GM18511 (cell line): Measurements from ENCODE around the gene ADAT1.

Source experiments
- ATAC-seq: cut with Tn5 transposase; IDR thresholded peaks from one replicate; pipeline ENCODE4 v1.9.1; 2021; ENCODE audit warnings: mild to moderate bottlenecking, moderate library complexity; ENCODE audit not compliant: unreplicated experiment

Gene ADAT1, protein sequence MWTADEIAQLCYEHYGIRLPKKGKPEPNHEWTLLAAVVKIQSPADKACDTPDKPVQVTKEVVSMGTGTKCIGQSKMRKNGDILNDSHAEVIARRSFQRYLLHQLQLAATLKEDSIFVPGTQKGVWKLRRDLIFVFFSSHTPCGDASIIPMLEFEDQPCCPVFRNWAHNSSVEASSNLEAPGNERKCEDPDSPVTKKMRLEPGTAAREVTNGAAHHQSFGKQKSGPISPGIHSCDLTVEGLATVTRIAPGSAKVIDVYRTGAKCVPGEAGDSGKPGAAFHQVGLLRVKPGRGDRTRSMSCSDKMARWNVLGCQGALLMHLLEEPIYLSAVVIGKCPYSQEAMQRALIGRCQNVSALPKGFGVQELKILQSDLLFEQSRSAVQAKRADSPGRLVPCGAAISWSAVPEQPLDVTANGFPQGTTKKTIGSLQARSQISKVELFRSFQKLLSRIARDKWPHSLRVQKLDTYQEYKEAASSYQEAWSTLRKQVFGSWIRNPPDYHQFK

DNA sequence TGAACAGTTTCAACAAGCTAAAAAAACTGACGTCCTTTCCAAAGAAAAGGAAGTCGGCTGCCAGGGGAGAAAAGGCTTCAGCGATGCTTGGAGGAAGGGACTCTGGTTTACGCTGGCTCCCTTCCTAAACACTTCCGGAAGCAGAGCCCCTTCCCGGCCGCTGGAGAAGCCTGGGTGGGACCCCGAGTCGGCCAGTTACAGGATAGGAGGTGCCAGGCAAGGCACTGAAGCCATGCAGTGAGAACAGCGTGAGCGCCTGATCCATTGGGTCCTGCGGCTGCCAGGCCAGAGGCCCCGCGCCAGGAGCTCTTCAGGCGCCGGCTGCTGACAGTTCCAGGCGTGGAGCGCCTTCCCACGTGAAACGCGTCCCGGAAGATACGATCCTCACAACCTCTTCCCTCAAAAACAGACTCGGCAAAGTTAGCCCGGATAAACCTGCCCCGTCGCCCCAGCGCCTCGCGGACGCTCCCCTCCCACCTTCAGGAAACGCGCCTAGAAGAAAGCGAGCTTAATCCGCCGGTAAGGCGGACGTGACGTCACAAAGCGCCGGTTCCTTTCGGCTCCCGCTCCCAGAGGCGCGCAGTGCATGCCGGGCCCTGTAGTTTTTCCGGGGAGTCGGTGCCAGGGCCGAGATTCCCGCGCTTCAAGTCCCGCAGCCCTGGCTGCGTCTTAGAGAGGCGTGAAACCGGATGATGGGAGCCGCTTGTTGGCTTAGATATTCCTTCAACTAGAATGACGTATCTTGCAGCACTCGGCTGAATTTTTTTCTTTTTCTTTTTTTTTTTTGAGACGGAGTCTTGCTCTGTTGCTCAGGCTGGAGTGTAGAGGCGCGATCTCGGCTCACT is at the start of gene ADAT1:
ADAT1 (minus strand) TSS at position 521 of the 845 bp plus-strand sequence. CDS start 2,482 bp downstream, outside the sequence.
- peak; percentile 96 for ATAC-seq

DNA sequence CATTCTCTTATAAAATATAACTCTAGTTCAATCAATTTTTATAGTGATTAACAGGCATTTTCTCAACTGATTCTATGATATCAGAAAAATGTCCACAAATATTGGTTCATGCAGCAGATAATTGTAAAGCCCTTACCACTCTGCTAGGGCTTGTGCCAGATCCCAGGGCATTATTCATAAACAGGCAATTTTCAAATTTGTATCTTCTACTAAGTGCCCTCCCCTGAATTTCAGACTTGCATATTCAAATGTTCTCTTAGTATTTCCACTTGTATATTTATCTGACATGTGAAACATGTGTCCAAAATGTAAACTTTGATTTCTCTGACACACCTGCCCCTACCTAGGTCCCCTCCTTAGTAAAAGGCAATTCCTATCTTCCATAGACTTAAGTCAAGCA is 44.4 kb upstream of the ADAT1 start:
- no peak for ATAC-seq

- no peak for ATAC-seq
Measured at GRCh38 chr16:75660726-75661302, 37.7 kb upstream of the ADAT1 start.

GRCh38 chr16:75660321-75660720 is 37.2 kb upstream of the ADAT1 start:
- no peak for ATAC-seq

- ATAC-seq, result no peak
Measured at GRCh38 chr16:75658175-75658574, 35.1 kb upstream of the ADAT1 start.

DNA sequence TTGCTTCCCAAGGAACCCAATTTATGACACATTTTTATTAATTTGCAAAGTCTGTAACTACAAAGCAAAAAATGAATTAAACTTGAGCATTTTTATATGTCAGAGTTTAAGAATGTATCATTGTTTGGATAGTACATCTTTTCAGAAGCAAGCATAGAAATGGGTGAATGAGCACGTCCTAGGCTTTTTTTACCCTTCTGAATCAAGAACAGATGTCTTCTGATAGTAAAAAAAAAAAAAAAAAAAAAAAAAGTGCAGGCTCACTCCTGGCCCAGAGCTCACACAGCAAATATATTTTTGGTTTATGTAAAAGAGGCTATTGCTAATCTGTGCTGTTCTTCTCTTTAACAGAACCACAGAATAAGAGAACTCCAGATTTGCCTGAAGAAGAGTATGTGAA is 30.8 kb upstream of the ADAT1 start:
- ATAC-seq, result no peak

- peak; percentile 43 for ATAC-seq
Measured at GRCh38 chr16:75648265-75649076, 25.4 kb upstream of the ADAT1 start.

DNA sequence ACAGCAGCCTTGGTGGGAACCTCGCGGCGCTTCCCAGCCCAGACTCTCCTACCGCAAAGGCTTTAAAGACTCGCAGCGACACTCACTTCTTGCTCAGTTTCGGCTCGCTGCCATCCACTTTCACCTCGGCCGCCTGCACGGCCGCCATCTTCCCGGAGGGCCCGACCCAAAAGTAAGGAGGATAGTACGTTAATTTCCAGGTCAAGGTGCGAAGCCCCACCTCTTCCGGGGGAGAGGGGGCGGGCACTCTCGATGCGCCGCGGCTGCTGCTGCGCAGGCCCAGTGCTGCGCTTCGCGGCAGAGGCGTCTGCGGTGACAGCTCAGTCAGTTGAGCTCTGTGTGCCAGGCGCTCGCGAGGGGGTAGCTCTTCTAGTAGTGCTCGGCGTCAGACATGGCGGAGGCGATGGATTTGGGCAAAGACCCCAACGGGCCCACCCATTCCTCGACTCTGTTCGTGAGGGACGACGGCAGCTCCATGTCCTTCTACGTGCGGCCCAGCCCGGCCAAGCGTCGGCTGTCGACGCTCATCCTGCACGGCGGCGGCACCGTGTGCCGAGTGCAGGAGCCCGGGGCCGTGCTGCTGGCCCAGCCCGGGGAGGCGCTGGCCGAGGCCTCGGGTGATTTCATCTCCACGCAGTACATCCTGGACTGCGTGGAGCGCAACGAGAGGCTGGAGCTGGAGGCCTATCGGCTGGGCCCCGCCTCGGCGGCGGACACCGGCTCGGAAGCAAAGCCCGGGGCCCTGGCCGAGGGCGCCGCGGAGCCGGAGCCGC is 24.6 kb upstream of the ADAT1 start, which contains the start of the genes KARS1 and TERF2IP:
KARS1 (minus strand) TSS at position 174 of the 773 bp plus-strand sequence; CDS start at position 148, 26 bp downstream.
TERF2IP (plus strand) TSS at position 282 of the 773 bp plus-strand sequence; CDS start at position 392, 110 bp downstream.
- ATAC-seq, result peak; percentile 85

DNA sequence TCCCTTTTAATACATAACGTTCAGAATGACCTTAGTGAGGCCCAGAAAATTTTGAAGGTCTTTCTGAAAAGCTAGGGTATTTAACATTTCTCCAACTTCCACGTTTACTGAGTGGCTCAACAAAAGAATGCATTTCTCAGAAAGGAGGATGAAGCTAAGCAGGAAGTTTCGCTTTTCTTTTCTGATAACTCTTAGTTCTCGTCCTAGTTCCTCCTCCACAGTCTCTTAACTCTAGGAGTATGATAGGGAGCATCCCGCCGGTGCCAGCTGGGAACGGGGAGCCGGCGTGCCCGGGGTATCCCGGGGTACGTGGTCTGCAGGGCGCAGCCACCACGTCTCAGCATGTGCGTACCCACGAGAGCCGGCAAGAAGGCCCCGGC is 24.0 kb upstream of the ADAT1 start:
- ATAC-seq, result peak; percentile 25

DNA sequence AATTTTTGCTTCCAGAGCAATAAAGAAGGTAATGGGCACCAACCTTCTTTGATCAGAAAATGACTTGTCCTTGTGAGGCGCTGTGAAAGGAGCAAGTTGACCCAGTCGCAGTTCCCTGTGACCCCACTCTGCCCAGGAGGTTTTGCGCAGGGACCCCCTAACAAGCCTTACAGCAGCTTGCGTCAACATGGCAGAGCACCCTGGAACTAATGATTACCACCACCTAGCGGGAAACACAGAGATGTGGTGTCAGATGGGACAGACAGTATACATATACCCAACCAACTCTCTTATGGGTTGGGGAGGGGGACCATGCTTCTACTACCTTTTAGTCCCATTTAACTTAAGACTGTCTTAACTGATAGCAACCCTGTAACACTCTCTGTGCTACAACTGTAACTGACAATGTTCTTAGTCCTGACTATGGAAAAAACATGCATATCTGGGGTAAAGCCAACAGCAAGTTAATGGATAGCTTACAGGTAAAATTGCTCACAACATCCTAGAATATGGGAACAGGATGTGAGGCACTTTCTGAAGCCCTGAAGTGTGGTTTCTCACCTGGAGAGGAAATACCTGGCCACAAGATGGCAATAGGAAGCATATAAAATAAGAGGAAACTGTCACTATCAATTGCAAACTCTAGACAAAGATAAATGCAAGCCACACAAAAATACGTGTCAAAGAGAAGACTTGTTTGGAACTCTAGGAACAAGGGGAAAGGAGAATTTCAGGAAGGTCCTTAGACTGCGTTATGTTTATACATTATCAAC is 21.3 kb upstream of the ADAT1 start:
- ATAC-seq, result no peak

DNA sequence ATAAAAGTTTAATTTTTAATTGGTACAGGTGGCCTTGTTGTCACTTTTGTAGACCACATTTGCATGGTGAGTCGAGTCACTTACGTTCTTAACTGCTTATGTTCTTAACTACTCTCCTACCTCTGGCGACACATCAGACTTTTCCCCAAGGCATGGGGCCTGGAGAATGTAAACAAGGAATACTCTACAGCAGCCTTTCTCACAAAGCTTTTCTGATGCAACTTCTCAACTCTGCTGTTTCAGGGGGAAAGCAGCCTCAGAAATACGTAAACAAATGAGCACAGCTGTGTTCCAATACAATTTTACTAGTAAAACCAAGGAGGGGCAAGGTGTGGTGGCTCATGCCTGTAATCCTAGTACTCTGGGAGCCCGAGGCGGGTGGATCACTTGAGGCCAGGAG is 17.5 kb upstream of the ADAT1 start:
- no peak for ATAC-seq

GRCh38 chr16:75635036-75635435 is 12.0 kb upstream of the ADAT1 start:
- ATAC-seq, result no peak

DNA sequence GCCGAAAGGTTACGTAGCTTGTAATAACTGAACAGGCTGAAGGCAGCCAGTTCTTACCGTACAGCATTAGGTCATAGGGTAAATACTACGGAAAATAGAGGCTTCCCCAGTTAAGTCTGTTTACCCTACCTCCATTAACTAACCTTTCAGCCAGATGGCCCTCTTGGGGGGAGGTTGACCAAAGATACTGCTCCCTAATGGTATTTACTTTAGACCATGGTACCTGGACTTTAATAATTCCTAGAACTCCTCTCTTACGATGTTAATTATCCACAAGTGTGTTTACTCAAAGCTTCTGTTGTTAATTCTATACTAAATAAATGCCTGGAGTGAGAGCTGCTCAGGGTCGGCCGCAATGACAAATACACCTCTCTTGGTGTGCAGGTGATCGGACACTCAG is 9.8 kb upstream of the ADAT1 start:
- no peak for ATAC-seq

GRCh38 chr16:75630052-75630451 is 7.0 kb upstream of the ADAT1 start:
- no peak for ATAC-seq

DNA sequence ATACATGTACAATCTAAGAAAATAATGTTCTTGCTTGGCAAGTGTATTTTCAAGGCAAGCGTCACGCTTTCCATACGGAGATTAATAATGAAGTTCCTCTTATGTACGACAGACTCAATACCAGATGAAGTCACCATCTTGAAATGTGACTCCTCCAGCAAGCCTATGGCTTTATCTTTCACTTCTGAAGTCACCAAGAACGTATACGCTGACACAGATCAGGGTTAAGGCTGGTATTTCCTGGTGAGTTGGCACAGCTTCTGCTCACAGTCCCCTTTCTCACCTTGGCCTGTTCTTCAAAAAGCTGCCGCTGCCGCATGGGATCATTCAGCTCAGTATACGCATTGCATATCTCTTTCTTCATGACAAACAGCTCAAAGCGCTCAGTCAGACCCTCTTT is 6.1 kb upstream of the ADAT1 start:
- no peak for ATAC-seq

DNA sequence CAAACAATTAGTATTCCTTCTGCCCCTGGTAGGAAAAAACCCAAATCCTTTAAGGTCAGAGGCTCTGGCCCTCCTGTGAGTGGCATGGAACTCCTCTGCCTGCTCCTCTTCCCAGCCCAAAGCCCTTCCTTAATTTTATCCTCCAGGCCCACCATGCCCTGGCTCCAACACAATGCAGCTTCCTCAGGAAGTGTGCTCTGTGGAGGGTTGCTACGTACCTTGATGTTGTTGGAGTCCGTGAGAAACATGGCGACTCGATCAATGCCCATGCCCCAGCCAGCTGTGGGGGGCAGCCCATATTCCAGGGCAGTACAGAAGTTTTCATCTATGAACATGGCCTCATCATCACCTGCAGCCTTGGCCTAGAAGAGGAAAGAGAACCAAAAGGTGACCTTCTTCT is 5.3 kb upstream of the ADAT1 start:
- no peak for ATAC-seq

GRCh38 chr16:75627851-75628250 is 4.8 kb upstream of the ADAT1 start:
- ATAC-seq, result no peak

DNA sequence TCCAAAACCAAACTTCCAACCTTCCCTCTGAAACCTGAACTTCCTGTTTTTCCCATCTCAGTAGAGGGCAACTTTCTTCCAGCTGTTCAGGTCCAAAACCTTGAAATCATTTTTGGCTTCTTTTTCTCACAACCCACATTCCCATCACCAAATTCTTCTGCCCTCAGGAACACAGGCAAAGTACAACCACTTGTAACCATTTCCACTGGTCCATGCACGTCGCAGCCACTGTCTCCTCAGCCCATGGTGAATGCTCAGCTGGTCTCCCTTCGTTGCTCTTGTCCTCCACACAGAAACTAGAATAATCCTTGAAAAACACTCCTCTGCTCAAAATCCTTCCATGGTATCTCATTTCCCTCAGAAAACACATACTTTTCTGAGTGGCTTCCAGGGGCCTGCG is 3.7 kb upstream of the ADAT1 start:
- ATAC-seq, result no peak

DNA sequence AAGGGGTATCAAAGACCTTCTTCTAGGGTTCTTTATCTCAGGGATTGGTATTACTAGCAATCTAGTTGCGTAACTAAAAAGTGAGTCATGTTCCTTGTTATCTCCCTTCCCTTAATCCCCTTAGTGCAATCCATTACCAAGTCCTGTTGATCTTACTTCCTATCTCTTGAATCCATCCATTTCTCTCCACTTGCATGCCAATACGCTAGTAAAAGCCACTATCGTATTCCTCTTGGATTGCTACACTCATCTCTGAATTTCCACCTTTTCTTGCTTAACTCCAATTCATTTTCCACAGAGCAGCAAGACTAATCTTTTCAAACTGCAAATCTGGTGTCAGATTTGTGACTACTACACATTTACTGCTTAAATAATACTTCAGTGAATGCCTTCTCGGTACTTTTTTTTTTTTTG is 1.8 kb upstream of the ADAT1 start:
- no peak for ATAC-seq
